Suprapubic skin (tissue), 3 donors: Measurements from ENCODE around the gene KLHL29.

Source experiments
- EP300 ChIP-seq: sonication (generic); formaldehyde crosslinking; IDR thresholded peaks from one replicate; pipeline ENCODE4 v1.6.1; 2017; ENCODE audit warnings: antibody characterized with exemption
- POLR2A ChIP-seq, 2 donors: fragments of 450-650 bp; IDR thresholded peaks; one replicate each; pipeline ENCODE4 v1.6.1; 2017; ENCODE audit warnings: antibody characterized with exemption in 2 of 2, mild to moderate bottlenecking in 2 of 2, moderate library complexity in 2 of 2
- TF ChIP-seq, protein P1 (sequence below), 2 donors: fragments of 200-600 bp in 1 of 2; fragments of 450-650 bp in 1 of 2; sonication (generic) in 1 of 2; IDR thresholded peaks; one replicate each; pipeline ENCODE4 v1.5.1; 2016 to 2019; ENCODE audit warnings: antibody characterized with exemption in 2 of 2, mild to moderate bottlenecking in 1 of 2, moderate library complexity in 1 of 2

DNA sequence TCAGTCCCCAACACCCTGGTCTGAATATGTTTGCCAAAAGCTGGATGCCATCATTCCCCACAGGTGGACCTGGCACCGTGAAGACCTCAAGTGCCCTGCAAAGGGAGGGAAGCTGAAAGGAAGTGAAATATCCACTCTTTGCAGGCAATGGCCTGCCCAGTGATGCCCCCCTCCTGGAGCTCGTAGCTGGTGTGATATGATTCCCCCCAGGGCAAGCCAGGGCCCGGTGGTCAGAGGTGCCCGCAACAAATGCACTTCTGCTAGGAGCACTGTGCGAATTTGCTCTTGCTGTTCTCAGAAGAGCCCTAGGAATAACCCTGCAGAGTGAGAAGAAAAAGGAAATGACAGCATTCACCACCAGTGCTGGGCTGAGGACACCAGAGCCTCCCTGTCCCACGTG lies 247.4 kb downstream of the KLHL29 start:
- TF ChIP-seq, protein P1, sequence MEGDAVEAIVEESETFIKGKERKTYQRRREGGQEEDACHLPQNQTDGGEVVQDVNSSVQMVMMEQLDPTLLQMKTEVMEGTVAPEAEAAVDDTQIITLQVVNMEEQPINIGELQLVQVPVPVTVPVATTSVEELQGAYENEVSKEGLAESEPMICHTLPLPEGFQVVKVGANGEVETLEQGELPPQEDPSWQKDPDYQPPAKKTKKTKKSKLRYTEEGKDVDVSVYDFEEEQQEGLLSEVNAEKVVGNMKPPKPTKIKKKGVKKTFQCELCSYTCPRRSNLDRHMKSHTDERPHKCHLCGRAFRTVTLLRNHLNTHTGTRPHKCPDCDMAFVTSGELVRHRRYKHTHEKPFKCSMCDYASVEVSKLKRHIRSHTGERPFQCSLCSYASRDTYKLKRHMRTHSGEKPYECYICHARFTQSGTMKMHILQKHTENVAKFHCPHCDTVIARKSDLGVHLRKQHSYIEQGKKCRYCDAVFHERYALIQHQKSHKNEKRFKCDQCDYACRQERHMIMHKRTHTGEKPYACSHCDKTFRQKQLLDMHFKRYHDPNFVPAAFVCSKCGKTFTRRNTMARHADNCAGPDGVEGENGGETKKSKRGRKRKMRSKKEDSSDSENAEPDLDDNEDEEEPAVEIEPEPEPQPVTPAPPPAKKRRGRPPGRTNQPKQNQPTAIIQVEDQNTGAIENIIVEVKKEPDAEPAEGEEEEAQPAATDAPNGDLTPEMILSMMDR (IDR thresholded peaks at IDR 0.05): no peak
- no peak for TF ChIP-seq POLR2A (IDR thresholded peaks at IDR 0.05)
- no peak for TF ChIP-seq EP300
